GM12872 (cell line): ENCODE data around the gene PARD6G.

Experiments
- TF ChIP-seq, protein P1 (sequence below): IDR thresholded peaks from 3 replicates; pipeline ENCODE4 v1.5.1; 2011; ENCODE audit warnings: low read depth, mild to moderate bottlenecking, low read length, moderate library complexity; ENCODE audit not compliant: insufficient read depth

The PARD6G gene

DNA sequence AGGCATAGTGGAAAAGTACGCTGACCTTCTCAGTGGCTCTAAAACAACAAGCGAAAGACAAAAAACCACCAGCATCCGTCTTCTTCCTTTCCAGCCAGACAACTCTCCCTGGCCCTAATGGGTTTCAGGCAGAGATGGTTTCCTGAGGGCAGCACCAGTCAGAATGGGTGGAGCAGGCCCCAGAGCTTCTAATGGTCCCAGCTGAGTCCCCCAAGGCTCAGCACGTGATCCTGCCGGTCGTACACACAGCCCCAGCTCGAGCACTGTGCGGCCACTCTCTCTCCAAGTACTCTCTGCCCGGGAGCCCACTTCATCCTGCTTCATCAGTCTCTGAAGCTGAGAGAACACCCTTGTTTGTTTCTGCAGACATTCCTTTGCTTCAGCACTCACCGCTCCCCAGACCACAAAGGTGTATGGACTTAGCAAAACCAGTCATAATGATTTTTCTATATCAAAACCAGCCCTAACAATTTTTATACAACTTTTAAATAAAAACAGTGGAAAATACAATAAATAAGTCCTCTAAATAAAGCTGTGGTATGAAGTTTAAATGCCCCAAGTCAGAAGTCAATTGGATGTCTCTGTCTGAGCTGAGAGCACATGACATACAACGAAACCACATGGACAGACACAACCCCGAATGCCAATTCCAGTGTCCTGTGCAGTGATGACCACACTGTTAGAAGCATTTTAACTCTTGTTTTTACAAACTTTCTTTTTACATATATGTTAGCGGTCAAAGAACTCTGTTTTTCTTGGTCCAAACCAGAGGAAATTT lies 63.9 kb downstream of the PARD6G start:
- TF ChIP-seq, protein P1, sequence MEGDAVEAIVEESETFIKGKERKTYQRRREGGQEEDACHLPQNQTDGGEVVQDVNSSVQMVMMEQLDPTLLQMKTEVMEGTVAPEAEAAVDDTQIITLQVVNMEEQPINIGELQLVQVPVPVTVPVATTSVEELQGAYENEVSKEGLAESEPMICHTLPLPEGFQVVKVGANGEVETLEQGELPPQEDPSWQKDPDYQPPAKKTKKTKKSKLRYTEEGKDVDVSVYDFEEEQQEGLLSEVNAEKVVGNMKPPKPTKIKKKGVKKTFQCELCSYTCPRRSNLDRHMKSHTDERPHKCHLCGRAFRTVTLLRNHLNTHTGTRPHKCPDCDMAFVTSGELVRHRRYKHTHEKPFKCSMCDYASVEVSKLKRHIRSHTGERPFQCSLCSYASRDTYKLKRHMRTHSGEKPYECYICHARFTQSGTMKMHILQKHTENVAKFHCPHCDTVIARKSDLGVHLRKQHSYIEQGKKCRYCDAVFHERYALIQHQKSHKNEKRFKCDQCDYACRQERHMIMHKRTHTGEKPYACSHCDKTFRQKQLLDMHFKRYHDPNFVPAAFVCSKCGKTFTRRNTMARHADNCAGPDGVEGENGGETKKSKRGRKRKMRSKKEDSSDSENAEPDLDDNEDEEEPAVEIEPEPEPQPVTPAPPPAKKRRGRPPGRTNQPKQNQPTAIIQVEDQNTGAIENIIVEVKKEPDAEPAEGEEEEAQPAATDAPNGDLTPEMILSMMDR, result no peak

GRCh38 chr18:80182855-80183254 lies 64.5 kb downstream of the PARD6G start:
- TF ChIP-seq, protein P1, result no peak

DNA sequence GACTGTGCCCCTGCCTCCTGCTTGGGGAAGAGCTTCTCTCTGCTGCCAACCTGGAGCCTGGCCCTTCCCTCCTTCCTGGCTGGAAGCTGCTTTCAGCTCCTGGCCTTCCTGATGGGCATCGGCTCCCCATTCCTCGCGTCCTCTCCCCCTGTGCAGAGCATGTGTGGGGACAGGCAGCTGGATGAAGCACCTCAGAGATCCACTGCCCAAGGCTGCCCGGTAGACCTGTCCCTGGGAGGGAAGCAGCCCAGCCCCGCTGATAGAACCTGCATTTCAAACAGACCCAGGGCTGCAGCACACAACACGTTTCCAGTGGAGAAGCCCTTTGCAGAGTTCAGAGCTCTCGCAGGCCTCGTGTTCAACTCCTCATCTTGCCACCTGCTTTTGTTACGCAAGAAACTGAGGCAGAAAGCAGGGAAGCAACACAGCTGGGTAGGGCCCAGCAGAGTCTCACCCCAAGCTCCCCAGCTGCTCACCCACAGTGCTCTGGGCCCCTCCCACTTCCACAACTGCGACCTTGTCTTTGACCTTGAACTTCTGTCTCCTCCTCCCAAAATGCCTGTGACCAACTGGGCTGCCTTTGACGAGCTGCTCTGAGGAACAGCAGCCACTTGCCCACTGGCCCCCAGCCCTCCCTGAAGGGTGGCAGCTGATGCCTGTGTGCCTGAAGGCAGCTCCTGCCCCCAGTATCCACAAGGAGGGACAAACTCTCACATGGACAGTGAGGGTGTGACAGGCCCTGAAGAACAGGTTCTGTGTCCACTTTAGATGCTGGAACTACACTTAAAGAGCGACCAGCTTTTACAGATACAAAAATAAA lies 65.5 kb downstream of the PARD6G start:
- TF ChIP-seq, protein P1, result no peak

DNA sequence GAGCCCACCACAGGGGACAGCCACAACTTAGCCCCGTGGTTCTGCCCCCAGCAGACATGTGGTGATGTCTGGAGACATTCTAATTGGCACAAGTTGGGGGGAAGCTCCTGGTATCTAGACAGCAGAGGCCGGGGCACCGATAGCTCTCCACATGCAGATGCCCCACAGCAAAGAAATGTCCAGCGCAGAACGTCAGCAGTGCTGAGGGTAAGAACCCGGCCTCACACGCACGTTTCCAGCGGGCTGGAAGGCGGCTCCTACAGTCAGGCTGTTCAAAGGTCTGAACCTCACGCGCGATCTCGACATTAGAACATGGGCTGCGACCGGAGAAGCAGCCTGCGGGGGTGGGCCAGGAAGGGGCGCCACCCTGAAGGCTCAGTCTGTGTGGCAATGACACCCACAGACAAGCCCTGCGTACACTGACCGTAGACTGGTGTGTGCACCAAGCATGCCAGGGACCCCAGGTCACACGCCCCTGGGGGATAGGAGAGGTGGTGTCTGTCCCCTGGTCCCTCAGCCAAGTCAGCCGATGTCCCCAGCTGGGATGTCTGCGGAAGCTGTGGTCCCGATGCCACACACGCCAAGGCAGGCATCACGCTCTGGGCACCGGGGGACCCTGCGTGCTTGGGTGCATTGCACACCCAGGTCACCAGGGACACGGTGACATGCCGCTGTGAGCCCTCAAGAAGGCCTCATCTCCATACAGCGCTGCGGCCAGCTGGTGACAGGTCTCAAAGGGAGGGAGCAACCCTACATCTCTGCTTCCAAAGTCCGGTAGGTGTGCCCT lies 66.3 kb downstream of the PARD6G start:
- TF ChIP-seq, protein P1, result no peak

DNA sequence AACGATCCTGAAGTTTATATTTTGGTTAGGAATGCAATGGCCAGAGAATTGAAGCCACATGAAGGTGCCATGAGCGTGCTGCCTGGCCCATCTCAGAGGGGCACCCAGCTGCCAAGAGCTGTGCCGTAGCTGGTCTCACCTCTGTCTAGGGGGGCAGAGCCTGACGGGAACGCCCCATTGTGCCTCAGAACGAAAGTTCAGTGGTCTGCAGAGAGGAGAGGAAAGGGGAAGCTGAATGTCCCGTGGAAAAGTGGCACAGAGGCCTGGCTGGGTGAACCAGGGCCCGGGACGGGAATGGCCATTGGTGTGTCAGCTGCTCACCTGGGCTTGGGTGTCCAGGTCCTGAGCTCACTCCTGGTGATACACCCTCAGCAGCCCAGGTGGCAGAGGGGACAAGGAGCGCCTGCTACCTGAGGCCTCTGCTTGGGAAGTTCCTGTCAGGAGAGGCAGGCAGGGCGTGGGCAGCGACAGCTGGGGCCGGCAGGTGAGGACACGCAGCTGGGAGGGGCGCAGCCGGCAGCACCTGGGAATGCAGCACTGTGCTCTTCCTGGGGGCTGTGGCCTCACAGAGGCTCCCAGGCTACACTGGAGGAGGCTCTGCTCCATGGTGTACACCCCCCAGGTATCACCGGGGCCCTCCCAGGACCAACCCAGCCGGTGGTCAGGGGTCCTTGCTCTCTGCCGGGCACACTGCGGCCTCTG lies 67.3 kb downstream of the PARD6G start:
- TF ChIP-seq, protein P1, result no peak

DNA sequence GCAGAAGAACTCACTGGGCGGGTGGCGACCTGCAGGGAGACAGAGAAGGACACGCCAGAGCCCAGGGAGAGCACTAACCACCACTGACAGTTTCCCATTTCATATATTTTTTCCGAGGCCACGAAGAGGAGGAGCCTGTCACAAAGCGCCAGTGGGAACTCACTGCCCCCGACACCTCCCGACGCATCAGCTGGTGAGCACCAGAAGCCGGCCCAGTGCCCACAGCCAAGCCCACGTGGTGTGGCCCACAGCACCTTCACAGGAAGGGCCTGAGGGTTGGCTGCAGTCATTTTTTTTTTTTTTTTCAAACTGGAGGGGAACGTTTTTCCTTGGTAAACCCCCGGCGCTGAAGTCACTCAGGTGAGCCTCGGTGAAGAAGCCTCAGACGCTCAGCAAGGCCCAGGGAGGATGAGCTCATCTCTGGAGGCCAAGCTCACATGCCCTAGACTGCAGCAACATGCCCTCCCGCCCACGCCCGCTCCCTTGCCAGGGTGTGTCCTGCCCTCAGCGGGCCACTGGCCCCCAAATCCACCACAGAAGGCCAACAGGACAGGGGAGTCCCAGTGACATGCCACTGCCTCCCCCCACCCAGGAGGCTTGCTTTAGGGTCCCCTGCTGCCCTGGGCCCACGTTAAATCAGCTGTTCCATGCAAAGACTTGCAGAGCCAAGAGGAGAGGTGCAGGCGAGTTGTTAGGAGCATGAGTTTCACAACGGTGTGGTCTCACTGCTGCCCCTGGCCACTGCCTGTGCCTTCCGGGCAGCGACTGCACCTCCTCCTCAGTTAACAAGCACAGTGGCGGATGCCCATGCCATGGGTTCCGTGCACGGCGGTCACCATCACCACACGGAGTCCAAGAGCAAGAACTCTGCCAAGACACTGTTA lies 68.1 kb downstream of the PARD6G start:
- TF ChIP-seq, protein P1, result no peak
